WTC11 (cell line): Measurements from ENCODE around the gene SIX6.

ENCODE experiments used
- CTCF ChIP-seq: fragments of 200-600 bp; IDR thresholded peaks from 2 replicates; pipeline ENCODE4 v1.8.0; 2022; ENCODE audit warnings: antibody characterized with exemption
- MAX ChIP-seq: sonication (generic); formaldehyde crosslinking; IDR thresholded peaks from 2 replicates; pipeline ENCODE4 v1.8.0; 2022; ENCODE audit warnings: mild to moderate bottlenecking, missing genetic modification reagents
- ZNF232 ChIP-seq: sonication (generic); formaldehyde crosslinking; IDR thresholded peaks from 2 replicates; pipeline ENCODE4 v1.8.0; 2022; ENCODE audit warnings: mild to moderate bottlenecking, missing genetic modification reagents
- ZNF317 ChIP-seq: sonication (generic); formaldehyde crosslinking; IDR thresholded peaks from 2 replicates; pipeline ENCODE4 v1.8.1; 2023; ENCODE audit warnings: low read depth, mild to moderate bottlenecking, moderate library complexity, missing genetic modification reagents, borderline replicate concordance

GRCh38 chr14:60537663-60538062, 28.7 kb downstream of the SIX6 start:
- TF ChIP-seq CTCF = no peak
- TF ChIP-seq ZNF232 = no peak
- no peak for TF ChIP-seq ZNF317 (CRISPR knock-in tag)
- no peak for TF ChIP-seq MAX (CRISPR knock-in tag)
